ENCODE measurements around the gene ZNF736. TPM values are rescaled to one million over a fixed set of nuclear protein-coding genes. Genes with fewer than 3 reads are reported as not detected.
"Not testable (repeated sequence)": the region's sequence is repeated elsewhere in the genome, so short reads cannot be mapped to it uniquely, and the experiment has no call there.

The ZNF736 gene
- total and polyA plus RNA-seq, 4 donors, result 2.7 to 31.6 (median 10.5) TPM

GRCh38 chr7:64294701-64295420, 18.9 kb upstream of the ZNF736 start:
- H3K36me3 ChIP-seq (ENCODE audit: control insufficient read depth in 4 of 4, insufficient read depth in 4 of 4, low read length in 4 of 4), result no peaks in the 10 kb centered on the region
- no peak for TF ChIP-seq CTCF (IDR thresholded peaks at IDR 0.05; ENCODE audit: control extremely low read depth, extremely low read depth)
- no peak overlapping the region for H3K4me3 ChIP-seq
- WGBS, 2 donors, result 73 to 79% methylated on average over 1 of the region's 1 CpG
- peaks cover 0 to 10% (median 3%) of the 10 kb centered on the region in 4 donors for H3K9me3 ChIP-seq (ENCODE audit: control insufficient read depth in 4 of 4, insufficient read depth in 3 of 4, low read length in 3 of 4)
- no peak for ATAC-seq (ENCODE audit: insufficient read depth, low FRiP score)
- no peak overlapping the region for H3K27ac ChIP-seq (ENCODE audit: low read depth in 1 of 2, low read length in 1 of 2)
- H3K9ac ChIP-seq (ENCODE audit: insufficient read depth in 1 of 2, low read length in 2 of 2), result no peak overlapping the region
- no peaks in the 10 kb centered on the region for H3K27me3 ChIP-seq (ENCODE audit: control insufficient read depth in 3 of 3, insufficient read depth in 3 of 3, low read length in 2 of 3)
- H3K4me1 ChIP-seq (ENCODE audit: control insufficient read depth in 5 of 5, insufficient read depth in 5 of 5, low read length in 5 of 5), result no peaks in the 10 kb centered on the region
- no peak for DNase-seq

- ATAC-seq (ENCODE audit: insufficient read depth, low FRiP score); H3K9ac ChIP-seq (ENCODE audit: insufficient read depth in 1 of 2, low read length in 2 of 2); H3K27ac ChIP-seq (ENCODE audit: low read depth in 1 of 2, low read length in 1 of 2); H3K36me3 ChIP-seq (ENCODE audit: control insufficient read depth in 4 of 4, insufficient read depth in 4 of 4, low read length in 4 of 4); H3K27me3 ChIP-seq (ENCODE audit: control insufficient read depth in 3 of 3, insufficient read depth in 3 of 3, low read length in 2 of 3); DNase-seq; H3K4me3 ChIP-seq; H3K4me1 ChIP-seq (ENCODE audit: control insufficient read depth in 5 of 5, insufficient read depth in 5 of 5, low read length in 5 of 5): not testable (repeated sequence)
- peaks cover 0 to 10% (median 0%) of the 10 kb centered on the region in 4 donors for H3K9me3 ChIP-seq (ENCODE audit: control insufficient read depth in 4 of 4, insufficient read depth in 3 of 4, low read length in 3 of 4)
- 79 to 92% methylated on average over 1 of the region's 1 CpG for WGBS, 2 donors
Observed at GRCh38 chr7:64297418-64297817, 16.3 kb upstream of the ZNF736 start.

- WGBS, 2 donors, result 87 to 90% methylated on average over 9 of the region's 9 CpGs
- Histone ChIP-seq H3K27me3 (ENCODE audit: control insufficient read depth in 3 of 3, insufficient read depth in 3 of 3, low read length in 2 of 3) (peaks cover 0 to 3% (median 0%) of the 10 kb centered on the region in 3 donors), H3K9me3 (ENCODE audit: control insufficient read depth in 4 of 4, insufficient read depth in 3 of 4, low read length in 3 of 4) (peaks cover 0 to 3% (median 0%) of the 10 kb centered on the region in 4 donors), H3K4me3 (no peak overlapping the region), H3K9ac (ENCODE audit: insufficient read depth in 1 of 2, low read length in 2 of 2) (no peak overlapping the region), H3K27ac (ENCODE audit: low read depth in 1 of 2, low read length in 1 of 2) (no peak overlapping the region), H3K4me1 (ENCODE audit: control insufficient read depth in 5 of 5, insufficient read depth in 5 of 5, low read length in 5 of 5) (no peaks in the 10 kb centered on the region), H3K36me3 (ENCODE audit: control insufficient read depth in 4 of 4, insufficient read depth in 4 of 4, low read length in 4 of 4) (no peaks in the 10 kb centered on the region)
- TF ChIP-seq CTCF (IDR thresholded peaks at IDR 0.05; ENCODE audit: control extremely low read depth, extremely low read depth), result no peak
- no peak for DNase-seq
- ATAC-seq (ENCODE audit: insufficient read depth, low FRiP score), result no peak
Observed at GRCh38 chr7:64300641-64301405, 12.9 kb upstream of the ZNF736 start.
